Measurements from ENCODE around the gene WWTR1. TPM values are rescaled to one million over a fixed set of nuclear protein-coding genes. Genes with fewer than 3 reads are reported as not detected.

Gene WWTR1
- total RNA-seq, 2 experiments from 2014 or later = 0.16 to 0.33 TPM

- DNase-seq = no peak
- H3K4me1 Mint-ChIP-seq = no peaks in the 10 kb centered on the region
- H3K27ac Mint-ChIP-seq = no peak overlapping the region
- H3K9me3 Mint-ChIP-seq = no peaks in the 10 kb centered on the region
- peaks cover 7% of the 10 kb centered on the region for H3K27me3 Mint-ChIP-seq
- no peaks in the 10 kb centered on the region for H3K36me3 Mint-ChIP-seq
- no peak overlapping the region for H3K4me3 Mint-ChIP-seq
Observed at GRCh38 chr3:149486726-149487125, 171.1 kb downstream of the WWTR1 start.

GRCh38 chr3:149481491-149481890 lies 176.3 kb downstream of the WWTR1 start:
- Mint-ChIP-seq H3K4me1 (peaks cover 2% of the 10 kb centered on the region), H3K27ac (no peak overlapping the region), H3K27me3 (peaks cover 9% of the 10 kb centered on the region), H3K36me3 (no peaks in the 10 kb centered on the region), H3K9me3 (no peaks in the 10 kb centered on the region), H3K4me3 (no peak overlapping the region)
- DNase-seq = no peak

GRCh38 chr3:149481056-149481455 lies 176.8 kb downstream of the WWTR1 start:
- peaks cover 9% of the 10 kb centered on the region for H3K27me3 Mint-ChIP-seq
- no peaks in the 10 kb centered on the region for H3K36me3 Mint-ChIP-seq
- H3K27ac Mint-ChIP-seq = no peak overlapping the region
- H3K9me3 Mint-ChIP-seq = no peaks in the 10 kb centered on the region
- H3K4me1 Mint-ChIP-seq = peaks cover 2% of the 10 kb centered on the region
- no peak overlapping the region for H3K4me3 Mint-ChIP-seq
- no peak for DNase-seq

- Mint-ChIP-seq H3K4me1 (peaks cover 2% of the 10 kb centered on the region), H3K4me3 (no peak overlapping the region), H3K36me3 (no peaks in the 10 kb centered on the region), H3K27ac (no peak overlapping the region), H3K27me3 (peaks cover 9% of the 10 kb centered on the region), H3K9me3 (no peaks in the 10 kb centered on the region)
- DNase-seq = peak; percentile 46
Observed at GRCh38 chr3:149480326-149481017, 177.4 kb downstream of the WWTR1 start.

- peaks cover 2% of the 10 kb centered on the region for H3K4me1 Mint-ChIP-seq
Observed at GRCh38 chr3:149479621-149480325, 178.1 kb downstream of the WWTR1 start.

GRCh38 chr3:149476225-149476624 lies 181.6 kb downstream of the WWTR1 start:
- DNase-seq = no peak
- H3K27me3 Mint-ChIP-seq = peaks cover 12% of the 10 kb centered on the region
- no peaks in the 10 kb centered on the region for H3K9me3 Mint-ChIP-seq
- no peak overlapping the region for H3K4me3 Mint-ChIP-seq
- no peak overlapping the region for H3K27ac Mint-ChIP-seq
- H3K36me3 Mint-ChIP-seq = no peaks in the 10 kb centered on the region
- peaks cover 2% of the 10 kb centered on the region for H3K4me1 Mint-ChIP-seq

More at GRCh38 chr3:149479621-149480325, 178.1 kb downstream of the WWTR1 start:
- no peaks in the 10 kb centered on the region for H3K36me3 Mint-ChIP-seq
- no peak overlapping the region for H3K4me3 Mint-ChIP-seq
- H3K27ac Mint-ChIP-seq = no peak overlapping the region
- no peaks in the 10 kb centered on the region for H3K9me3 Mint-ChIP-seq
- H3K27me3 Mint-ChIP-seq = peaks cover 9% of the 10 kb centered on the region
- DNase-seq = no peak

- H3K36me3 Mint-ChIP-seq = no peaks in the 10 kb centered on the region
- peaks cover 12% of the 10 kb centered on the region for H3K27me3 Mint-ChIP-seq
Observed at GRCh38 chr3:149475451-149476060, 182.3 kb downstream of the WWTR1 start.

GRCh38 chr3:149474250-149474817 lies 183.5 kb downstream of the WWTR1 start, which contains the start of gene TM4SF4:
Gene TM4SF4 (plus strand): TSS chr3:149474697. CDS start chr3:149474878, 181 bp downstream.
- Mint-ChIP-seq H3K4me3 (no peak within 1 kb of the TSS), H3K36me3 (no peaks in the 10 kb centered on the region), H3K27ac (no peak within 1 kb of the TSS), H3K4me1 (no peaks in the 10 kb centered on the region), H3K27me3 (peaks cover 6% of the 10 kb centered on the region), H3K9me3 (no peaks in the 10 kb centered on the region)
- DNase-seq = no peak

More at GRCh38 chr3:149475451-149476060, 182.3 kb downstream of the WWTR1 start:
- Mint-ChIP-seq H3K9me3 (no peaks in the 10 kb centered on the region), H3K4me1 (peaks cover 2% of the 10 kb centered on the region), H3K4me3 (no peak overlapping the region), H3K27ac (no peak overlapping the region)
- no peak for DNase-seq

- no peaks in the 10 kb centered on the region for H3K4me1 Mint-ChIP-seq
- no peaks in the 10 kb centered on the region for H3K9me3 Mint-ChIP-seq
- no peak for DNase-seq
- H3K27ac Mint-ChIP-seq = no peak overlapping the region
- H3K27me3 Mint-ChIP-seq = peaks cover 3% of the 10 kb centered on the region
- no peaks in the 10 kb centered on the region for H3K36me3 Mint-ChIP-seq
- H3K4me3 Mint-ChIP-seq = no peak overlapping the region
Observed at GRCh38 chr3:149473357-149474249, 184.2 kb downstream of the WWTR1 start.

- H3K27me3 Mint-ChIP-seq = peaks cover 3% of the 10 kb centered on the region
- no peak overlapping the region for H3K4me3 Mint-ChIP-seq
- no peak overlapping the region for H3K27ac Mint-ChIP-seq
- H3K36me3 Mint-ChIP-seq = no peaks in the 10 kb centered on the region
- DNase-seq = no peak
- H3K4me1 Mint-ChIP-seq = no peaks in the 10 kb centered on the region
- no peaks in the 10 kb centered on the region for H3K9me3 Mint-ChIP-seq
Observed at GRCh38 chr3:149472030-149472797, 185.6 kb downstream of the WWTR1 start.

- H3K36me3 Mint-ChIP-seq = no peaks in the 10 kb centered on the region
- H3K4me3 Mint-ChIP-seq = no peak overlapping the region
- no peak overlapping the region for H3K27ac Mint-ChIP-seq
- H3K4me1 Mint-ChIP-seq = no peaks in the 10 kb centered on the region
- DNase-seq = no peak
- no peaks in the 10 kb centered on the region for H3K9me3 Mint-ChIP-seq
- peaks cover 3% of the 10 kb centered on the region for H3K27me3 Mint-ChIP-seq
Observed at GRCh38 chr3:149470381-149470780, 187.4 kb downstream of the WWTR1 start.

- no peaks in the 10 kb centered on the region for H3K9me3 Mint-ChIP-seq
- H3K4me1 Mint-ChIP-seq = no peaks in the 10 kb centered on the region
- no peak for DNase-seq
- H3K27ac Mint-ChIP-seq = no peak overlapping the region
- H3K4me3 Mint-ChIP-seq = no peak overlapping the region
- peaks cover 6% of the 10 kb centered on the region for H3K27me3 Mint-ChIP-seq
- H3K36me3 Mint-ChIP-seq = no peaks in the 10 kb centered on the region
Observed at GRCh38 chr3:149468504-149469212, 189.2 kb downstream of the WWTR1 start.
